ENCODE measurements around the gene WDR33.

Gene WDR33

GRCh38 chr2:127681288-127681804 lies 129.6 kb downstream of the WDR33 start:
- Histone ChIP-seq H3K27ac (ENCODE audit: low read depth, low read length, poor library complexity, severe bottlenecking) (no peak overlapping the region), H3K4me3 (ENCODE audit: low read depth, low read length, poor library complexity, severe bottlenecking) (no peak overlapping the region), H3F3A (ENCODE audit: insufficient read depth, low read length) (no peaks in the 10 kb centered on the region), H3K9ac (ENCODE audit: low read length) (no peak overlapping the region), H4K20me1 (ENCODE audit: insufficient read depth, low read length) (no peaks in the 10 kb centered on the region), H3K79me2 (ENCODE audit: insufficient read depth, low read length) (no peaks in the 10 kb centered on the region), H3K9me3 (ENCODE audit: low read length) (no peaks in the 10 kb centered on the region), H3K4me1 (ENCODE audit: insufficient read depth, low read length, severe bottlenecking) (no peaks in the 10 kb centered on the region), H3K27me3 (ENCODE audit: insufficient read depth, low read length) (peaks cover 9% of the 10 kb centered on the region; the same call in 1 of the 2 replicates), H3K36me3 (ENCODE audit: insufficient read depth, low read length) (no peaks in the 10 kb centered on the region), H2AFZ (ENCODE audit: low read length) (no peak overlapping the region), H3K4me2 (ENCODE audit: low read length) (no peak overlapping the region), H3K9me2 (ENCODE audit: low read depth, low read length) (no peaks in the 10 kb centered on the region)
- TF ChIP-seq EZH2 (IDR thresholded peaks at IDR 0.05; ENCODE audit: borderline replicate concordance, low read length) (no peak), CTCF (IDR thresholded peaks at IDR 0.05; ENCODE audit: low read length) (no peak)

GRCh38 chr2:127680706-127681287 lies 130.2 kb downstream of the WDR33 start:
- TF ChIP-seq CTCF (IDR thresholded peaks at IDR 0.05; ENCODE audit: low read length) (no peak), EZH2 (IDR thresholded peaks at IDR 0.05; ENCODE audit: borderline replicate concordance, low read length) (no peak)
- Histone ChIP-seq H3K9ac (ENCODE audit: low read length) (no peak overlapping the region), H3K4me1 (ENCODE audit: insufficient read depth, low read length, severe bottlenecking) (no peaks in the 10 kb centered on the region), H3K27me3 (ENCODE audit: insufficient read depth, low read length) (peaks cover 12% of the 10 kb centered on the region; the same call in 1 of the 2 replicates), H3K4me3 (ENCODE audit: low read depth, low read length, poor library complexity, severe bottlenecking) (no peak overlapping the region), H3K27ac (ENCODE audit: low read depth, low read length, poor library complexity, severe bottlenecking) (no peak overlapping the region), H3K9me2 (ENCODE audit: low read depth, low read length) (no peaks in the 10 kb centered on the region), H3K4me2 (ENCODE audit: low read length) (no peak overlapping the region), H3K79me2 (ENCODE audit: insufficient read depth, low read length) (no peaks in the 10 kb centered on the region), H2AFZ (ENCODE audit: low read length) (no peak overlapping the region), H3K36me3 (ENCODE audit: insufficient read depth, low read length) (no peaks in the 10 kb centered on the region), H3K9me3 (ENCODE audit: low read length) (no peaks in the 10 kb centered on the region), H3F3A (ENCODE audit: insufficient read depth, low read length) (no peaks in the 10 kb centered on the region), H4K20me1 (ENCODE audit: insufficient read depth, low read length) (no peaks in the 10 kb centered on the region)

- no peak overlapping the region for H3K27ac ChIP-seq (ENCODE audit: low read depth, low read length, poor library complexity, severe bottlenecking)
- no peaks in the 10 kb centered on the region for H4K20me1 ChIP-seq (ENCODE audit: insufficient read depth, low read length)
- peaks cover 15% of the 10 kb centered on the region; the same call in 1 of the 2 replicates for H3K27me3 ChIP-seq (ENCODE audit: insufficient read depth, low read length)
- H3K9ac ChIP-seq (ENCODE audit: low read length): no peak overlapping the region
- no peaks in the 10 kb centered on the region for H3K9me3 ChIP-seq (ENCODE audit: low read length)
- TF ChIP-seq CTCF (IDR thresholded peaks at IDR 0.05; ENCODE audit: low read length) (no peak), EZH2 (IDR thresholded peaks at IDR 0.05; ENCODE audit: borderline replicate concordance, low read length) (no peak)
- no peak overlapping the region for H3K4me2 ChIP-seq (ENCODE audit: low read length)
- H3K79me2 ChIP-seq (ENCODE audit: insufficient read depth, low read length): no peaks in the 10 kb centered on the region
- no peaks in the 10 kb centered on the region for H3F3A ChIP-seq (ENCODE audit: insufficient read depth, low read length)
- no peak overlapping the region for H3K4me3 ChIP-seq (ENCODE audit: low read depth, low read length, poor library complexity, severe bottlenecking)
- no peaks in the 10 kb centered on the region for H3K4me1 ChIP-seq (ENCODE audit: insufficient read depth, low read length, severe bottlenecking)
- no peaks in the 10 kb centered on the region for H3K9me2 ChIP-seq (ENCODE audit: low read depth, low read length)
- no peak overlapping the region for H2AFZ ChIP-seq (ENCODE audit: low read length)
- no peaks in the 10 kb centered on the region for H3K36me3 ChIP-seq (ENCODE audit: insufficient read depth, low read length)
Observed at GRCh38 chr2:127679680-127680361, 131.2 kb downstream of the WDR33 start.

Measured in OCI-LY1 (cell line).